A673 (cell line): ENCODE data around the gene FAM13C. TPM values are rescaled to one million over a fixed set of nuclear protein-coding genes. Genes with fewer than 3 reads are reported as not detected.

Source experiments
- BruUV-seq: library from RNA; stranded (reverse); fragments of 400-500 nt; replicated peaks from 2 replicates; lab custom pipeline; 2021; lab: Mats Ljungman, UMichigan
- CTCF ChIA-PET: fragments of 300-600 bp; sonication (Branson Sonifier 250); formaldehyde crosslinking; loops from one replicate; lab custom pipeline; 2022; ENCODE audit warnings: antibody characterized with exemption; lab: Charles Lee
- POLR2A ChIA-PET: fragments of 300-600 bp; sonication (Branson Sonifier 250); formaldehyde crosslinking; loops from one replicate; lab custom pipeline; 2022; ENCODE audit warnings: antibody characterized with exemption; ENCODE audit not compliant: low non-redundant PET; lab: Charles Lee
- DNase-seq: peaks from one replicate; pipeline ENCODE4 v3.0.0-alpha.2; 2015; ENCODE audit warnings: low spot score
- H3K27ac ChIP-seq: fragments of 200-600 bp; sonication (generic); 2 replicates; pipeline ENCODE4 v1.5.1; 2016; ENCODE audit warnings: mixed run types, low read depth, mild to moderate bottlenecking, mixed read lengths, antibody characterized with exemption, low read length; ENCODE audit not compliant: poor library complexity, severe bottlenecking
- H3K27me3 ChIP-seq: fragments of 200-600 bp; sonication (generic); replicated peaks from 2 replicates; pipeline ENCODE4 v1.6.1; 2017; ENCODE audit warnings: mixed run types, low read depth, mild to moderate bottlenecking, mixed read lengths, antibody characterized with exemption, low read length; ENCODE audit not compliant: insufficient read depth, poor library complexity
- H3K36me3 ChIP-seq: fragments of 200-600 bp; sonication (generic); 2 replicates; pipeline ENCODE4 v1.6.1; 2016; ENCODE audit warnings: mixed run types, mild to moderate bottlenecking, mixed read lengths, antibody characterized with exemption, low read length; ENCODE audit not compliant: insufficient read depth, poor library complexity, severe bottlenecking
- H3K4me1 ChIP-seq: fragments of 200-600 bp; sonication (generic); 2 replicates; pipeline ENCODE4 v1.6.1; 2017; ENCODE audit warnings: mixed run types, mild to moderate bottlenecking, mixed read lengths, antibody characterized with exemption, low read length; ENCODE audit not compliant: insufficient read depth, poor library complexity, severe bottlenecking
- H3K4me3 ChIP-seq: fragments of 200-600 bp; sonication (generic); 2 replicates; pipeline ENCODE4 v1.5.1; 2016; ENCODE audit warnings: low read depth, mixed run types, mild to moderate bottlenecking, mixed read lengths, low read length; ENCODE audit not compliant: poor library complexity, severe bottlenecking
- H3K9me3 ChIP-seq: fragments of 200-600 bp; sonication (generic); 2 replicates; pipeline ENCODE4 v1.6.1; 2016; ENCODE audit warnings: mixed run types, low read depth, mild to moderate bottlenecking, mixed read lengths, antibody characterized with exemption, low read length; ENCODE audit not compliant: poor library complexity, severe bottlenecking
- EZH2 ChIP-seq: fragments of 200-600 bp; sonication (generic); IDR thresholded peaks from 2 replicates; pipeline ENCODE4 v1.6.1; 2017; ENCODE audit warnings: borderline replicate concordance, low read depth, mild to moderate bottlenecking, mixed read lengths, antibody characterized with exemption, low read length; ENCODE audit not compliant: poor library complexity, severe bottlenecking
- intact Hi-C: fragments of 100-400 bp; cut with micrococcal nuclease; formaldehyde crosslinking; loops from one replicate; pipeline ENCODE4 v1.10.0; 2022; ENCODE audit not compliant: unreplicated experiment
- total RNA-seq: library from RNA; stranded (reverse); gene quantifications from 2 replicates; pipeline ENCODE4 v1.2.3, GENCODE V29; 2021
- TF ChIP-seq, protein P1 (sequence below): fragments of 300-800, 200-600 bp; sonication (generic); conservative IDR thresholded peaks from 2 replicates; pipeline ENCODE4 v1.5.1; 2017; ENCODE audit warnings: low read depth, mild to moderate bottlenecking, antibody characterized with exemption, low read length, moderate library complexity, mixed read lengths

The FAM13C gene
- total RNA-seq, 1 experiment from 2014 or later = 21.2 TPM

DNA sequence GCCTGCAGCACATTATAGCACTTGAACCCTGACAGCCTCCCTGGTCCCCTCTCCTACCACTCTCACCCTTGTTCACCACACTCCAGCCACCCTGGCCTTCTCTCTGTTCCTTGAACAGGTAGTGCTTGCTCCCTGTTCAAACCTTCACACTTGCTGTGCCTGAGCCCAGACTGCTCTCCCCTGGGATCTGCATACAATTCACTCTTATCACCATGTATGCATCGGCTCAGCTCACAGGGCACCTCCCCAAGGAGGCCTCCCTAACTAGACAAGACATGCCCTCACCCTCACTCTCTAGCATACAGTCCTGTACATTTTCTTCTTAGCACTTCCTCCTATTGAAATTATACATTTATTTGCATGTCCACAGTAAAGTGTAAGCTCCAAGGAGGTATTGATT, 59.3 kb downstream of the FAM13C start:
- BruUV-seq = no TSS peak
- no peak for TF ChIP-seq EZH2
- TF ChIP-seq, protein P1, sequence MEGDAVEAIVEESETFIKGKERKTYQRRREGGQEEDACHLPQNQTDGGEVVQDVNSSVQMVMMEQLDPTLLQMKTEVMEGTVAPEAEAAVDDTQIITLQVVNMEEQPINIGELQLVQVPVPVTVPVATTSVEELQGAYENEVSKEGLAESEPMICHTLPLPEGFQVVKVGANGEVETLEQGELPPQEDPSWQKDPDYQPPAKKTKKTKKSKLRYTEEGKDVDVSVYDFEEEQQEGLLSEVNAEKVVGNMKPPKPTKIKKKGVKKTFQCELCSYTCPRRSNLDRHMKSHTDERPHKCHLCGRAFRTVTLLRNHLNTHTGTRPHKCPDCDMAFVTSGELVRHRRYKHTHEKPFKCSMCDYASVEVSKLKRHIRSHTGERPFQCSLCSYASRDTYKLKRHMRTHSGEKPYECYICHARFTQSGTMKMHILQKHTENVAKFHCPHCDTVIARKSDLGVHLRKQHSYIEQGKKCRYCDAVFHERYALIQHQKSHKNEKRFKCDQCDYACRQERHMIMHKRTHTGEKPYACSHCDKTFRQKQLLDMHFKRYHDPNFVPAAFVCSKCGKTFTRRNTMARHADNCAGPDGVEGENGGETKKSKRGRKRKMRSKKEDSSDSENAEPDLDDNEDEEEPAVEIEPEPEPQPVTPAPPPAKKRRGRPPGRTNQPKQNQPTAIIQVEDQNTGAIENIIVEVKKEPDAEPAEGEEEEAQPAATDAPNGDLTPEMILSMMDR = no peak
- CTCF ChIA-PET = no interaction called here
- Histone ChIP-seq H3K9me3 (no peaks in the 10 kb centered on the region), H3K4me3 (no peak overlapping the region), H3K27ac (no peak overlapping the region), H3K27me3 (no peaks in the 10 kb centered on the region), H3K4me1 (peaks cover 8% of the 10 kb centered on the region), H3K36me3 (no peaks in the 10 kb centered on the region)
- intact Hi-C loops = no loop called here
- POLR2A ChIA-PET = no interaction called here
- peak; percentile 33 for DNase-seq

DNA sequence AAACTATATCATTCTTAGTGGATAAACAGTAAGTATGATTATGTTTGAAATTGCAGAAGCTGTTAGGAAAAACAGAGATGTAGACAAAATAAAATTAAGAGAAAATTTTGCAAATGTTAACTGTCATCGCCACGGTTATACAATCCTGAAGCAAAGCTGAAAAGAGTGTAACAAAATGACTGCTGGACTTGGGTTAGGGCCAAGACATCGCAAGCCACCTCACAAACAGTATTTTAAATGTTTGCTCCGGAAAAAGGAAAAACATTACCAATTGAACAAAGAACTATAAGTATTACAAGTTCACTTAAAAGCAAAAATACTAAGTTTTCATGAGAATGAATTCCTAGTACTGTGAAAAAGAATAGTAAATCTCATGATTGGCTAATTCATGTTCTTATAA, 60.0 kb downstream of the FAM13C start:
- DNase-seq = no peak
- Histone ChIP-seq H3K27ac (no peak overlapping the region), H3K27me3 (no peaks in the 10 kb centered on the region), H3K9me3 (no peaks in the 10 kb centered on the region), H3K4me3 (no peak overlapping the region), H3K4me1 (peaks cover 8% of the 10 kb centered on the region), H3K36me3 (no peaks in the 10 kb centered on the region)
- ChIA-PET POLR2A (no interaction called here), CTCF (no interaction called here)
- no TSS peak for BruUV-seq
- TF ChIP-seq, protein P1 = no peak
- no peak for TF ChIP-seq EZH2
- intact Hi-C loops = no loop called here

DNA sequence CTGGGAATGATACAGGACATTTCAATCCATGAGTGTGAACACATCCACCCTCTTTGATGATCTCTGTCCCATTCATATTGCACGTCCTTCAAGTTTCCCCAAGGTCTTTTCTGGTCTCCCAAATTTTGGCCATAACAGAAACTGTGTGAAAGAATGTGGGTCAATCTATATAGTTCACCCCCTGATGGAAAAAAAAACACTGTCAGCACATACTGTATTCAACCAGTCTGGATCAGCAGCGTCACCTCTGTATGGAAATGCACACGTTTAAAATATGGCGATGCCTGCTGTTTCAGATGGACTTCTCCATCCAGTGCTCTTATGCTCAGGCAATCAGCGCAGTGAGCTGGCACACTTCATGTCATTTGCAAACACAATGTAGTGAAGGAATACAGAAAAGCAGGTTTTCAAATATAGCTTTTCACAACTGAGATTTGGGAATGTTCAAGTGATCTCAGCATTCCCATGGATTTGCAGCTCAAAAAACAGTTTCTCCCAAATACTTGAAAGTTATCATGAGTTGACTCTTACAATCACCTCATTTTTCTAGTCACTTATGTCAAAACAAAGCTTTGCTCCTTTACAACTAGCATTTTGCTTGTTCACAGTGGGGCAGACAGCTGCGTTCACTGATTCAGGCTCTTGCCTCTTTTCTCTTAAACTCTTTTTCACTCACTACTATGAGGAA, 61.1 kb downstream of the FAM13C start:
- no TSS peak for BruUV-seq
- no peaks in the 10 kb centered on the region for H3K9me3 ChIP-seq
- H3K4me3 ChIP-seq = no peak overlapping the region
- no peaks in the 10 kb centered on the region for H3K27me3 ChIP-seq
- TF ChIP-seq, protein P1 = no peak
- no peak for TF ChIP-seq EZH2
- ChIA-PET POLR2A (no interaction called here), CTCF (no interaction called here)
- no peaks in the 10 kb centered on the region for H3K36me3 ChIP-seq
- intact Hi-C loops = no loop called here
- H3K4me1 ChIP-seq = peaks cover 8% of the 10 kb centered on the region
- no peak overlapping the region for H3K27ac ChIP-seq
- no peak for DNase-seq
